Adipose tissue (tissue), 3 donors: ENCODE data around the gene IL4I1. TPM values are rescaled to one million over a fixed set of nuclear protein-coding genes. Genes with fewer than 3 reads are reported as not detected.

ENCODE experiments used
- H3K27ac ChIP-seq: one replicate; pipeline ENCODE4 v1.5.1; 2013; ENCODE audit warnings: low read depth, low read length
- WGBS, 3 donors: extraction: QIAGEN DNeasy Blood & Tissue Kit; methylation state at CpG; one replicate each; pipeline ENCODE4 v1.1.7; 2013; 5-methylcytosine and 5-hydroxymethylcytosine counted together
- polyA plus RNA-seq, 3 donors: library from polyadenylated mRNA; stranded (reverse); fragments of 200-250 nt; gene quantifications; one replicate each; pipeline ENCODE4 v1.2.3, GENCODE V29; 2013
- donor health status: healthy with polysubstance abuse.
- donor health status: Bipolar disorder and iron deficiency.
- donor health status: healthy.

IL4I1 gene
- polyA plus RNA-seq, 3 donors, result 0.63 to 1.5 TPM; not detected in 1

DNA sequence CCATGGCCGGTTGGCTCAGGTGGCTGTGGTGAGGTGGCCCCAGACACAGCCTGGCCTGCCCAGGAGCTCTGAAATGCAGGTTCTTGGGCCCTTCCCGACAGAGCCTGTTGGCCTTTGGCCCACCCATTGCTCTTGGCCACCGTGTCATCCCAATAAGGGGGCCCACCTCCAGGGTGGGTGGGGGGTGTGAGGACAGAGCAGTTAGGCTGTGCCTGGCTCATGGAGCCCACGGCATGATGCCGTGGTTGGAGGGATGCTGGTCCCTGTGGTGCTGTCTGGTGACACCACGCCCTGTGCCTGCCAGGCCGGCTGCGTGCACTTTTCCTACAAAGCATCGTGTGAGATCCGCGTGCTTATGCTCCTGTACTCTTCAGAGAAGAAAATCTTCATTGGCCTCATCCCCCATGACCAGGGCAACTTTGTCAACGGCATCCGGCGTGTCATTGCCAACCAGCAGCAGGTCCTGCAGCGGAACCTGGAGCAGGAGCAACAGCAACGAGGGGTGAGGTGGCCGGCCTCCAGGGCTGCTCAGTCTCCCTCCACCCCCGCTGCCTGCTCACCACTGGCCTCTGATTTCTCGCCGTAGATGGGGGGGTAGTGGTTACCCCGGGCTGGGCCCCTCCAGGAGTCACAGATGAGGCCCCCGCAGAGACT lies 36.9 kb downstream of the IL4I1 start:
- no peak overlapping the region for H3K27ac ChIP-seq
- WGBS, 3 donors, result 81 to 87% (median 84%) methylated on average over 22 of the region's 22 CpGs

DNA sequence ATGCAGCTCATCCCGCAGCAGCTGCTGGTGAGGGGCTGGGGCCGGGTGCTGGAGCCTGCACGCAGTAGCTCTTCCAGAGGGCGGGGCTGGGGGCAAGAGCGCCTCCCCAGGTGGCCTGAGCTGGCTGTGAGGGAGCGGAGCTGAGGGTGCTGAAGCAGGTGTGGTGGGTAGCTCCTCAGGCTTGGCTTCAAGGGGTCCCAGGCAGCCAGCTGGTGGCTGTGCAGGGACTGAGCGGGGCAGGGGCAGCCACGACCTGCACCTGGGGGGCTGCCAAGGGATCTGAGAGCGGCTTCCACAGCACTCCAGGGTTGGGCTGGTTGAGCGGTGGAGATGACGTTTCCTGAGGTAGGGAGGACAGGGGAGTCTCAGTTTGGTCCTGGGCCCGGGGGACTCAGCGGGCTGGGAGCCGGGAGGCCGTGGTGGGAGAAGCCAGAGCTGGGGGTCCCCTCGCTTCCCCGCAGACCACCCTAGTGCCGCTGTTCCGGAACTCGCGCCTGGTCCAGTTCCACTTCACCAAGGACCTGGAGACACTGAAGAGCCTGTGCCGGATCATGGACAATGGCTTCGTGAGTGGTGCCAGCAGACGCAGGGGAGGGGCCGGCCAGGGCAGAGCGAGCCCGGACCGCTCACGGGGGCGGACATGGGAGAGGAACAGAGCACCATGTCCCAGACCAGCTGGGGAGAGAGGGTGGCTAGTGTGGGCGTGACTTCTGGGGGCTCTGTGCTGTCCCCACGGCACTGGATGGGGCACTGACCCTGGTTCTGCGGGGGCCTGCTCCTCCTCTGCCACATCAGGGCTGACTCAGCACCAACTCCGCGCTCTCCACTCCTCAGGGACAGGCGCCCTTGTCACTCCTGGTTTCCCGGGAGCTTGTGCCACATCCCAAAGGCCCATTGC lies 38.4 kb downstream of the IL4I1 start:
- 88 to 89% (median 88%) methylated on average over 36 to 37 of the region's 37 CpGs for WGBS, 3 donors
- H3K27ac ChIP-seq, result no peak overlapping the region

DNA sequence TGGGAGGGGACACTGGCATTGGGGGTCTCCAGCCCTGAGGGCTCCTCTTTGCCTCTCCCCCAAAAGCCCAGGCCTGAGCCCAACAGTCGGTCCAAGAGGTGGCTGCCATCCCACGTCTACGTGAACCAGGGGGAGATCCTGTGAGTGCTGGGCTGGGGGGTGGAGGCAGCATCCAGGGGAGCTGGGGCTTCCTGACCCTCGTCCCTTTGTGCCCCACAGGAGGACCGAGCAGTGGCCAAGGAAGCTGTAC lies 38.9 kb downstream of the IL4I1 start:
- H3K27ac ChIP-seq, result no peak overlapping the region
- WGBS, 3 donors, result 82 to 87% (median 83%) methylated on average over 4 to 5 of the region's 5 CpGs

DNA sequence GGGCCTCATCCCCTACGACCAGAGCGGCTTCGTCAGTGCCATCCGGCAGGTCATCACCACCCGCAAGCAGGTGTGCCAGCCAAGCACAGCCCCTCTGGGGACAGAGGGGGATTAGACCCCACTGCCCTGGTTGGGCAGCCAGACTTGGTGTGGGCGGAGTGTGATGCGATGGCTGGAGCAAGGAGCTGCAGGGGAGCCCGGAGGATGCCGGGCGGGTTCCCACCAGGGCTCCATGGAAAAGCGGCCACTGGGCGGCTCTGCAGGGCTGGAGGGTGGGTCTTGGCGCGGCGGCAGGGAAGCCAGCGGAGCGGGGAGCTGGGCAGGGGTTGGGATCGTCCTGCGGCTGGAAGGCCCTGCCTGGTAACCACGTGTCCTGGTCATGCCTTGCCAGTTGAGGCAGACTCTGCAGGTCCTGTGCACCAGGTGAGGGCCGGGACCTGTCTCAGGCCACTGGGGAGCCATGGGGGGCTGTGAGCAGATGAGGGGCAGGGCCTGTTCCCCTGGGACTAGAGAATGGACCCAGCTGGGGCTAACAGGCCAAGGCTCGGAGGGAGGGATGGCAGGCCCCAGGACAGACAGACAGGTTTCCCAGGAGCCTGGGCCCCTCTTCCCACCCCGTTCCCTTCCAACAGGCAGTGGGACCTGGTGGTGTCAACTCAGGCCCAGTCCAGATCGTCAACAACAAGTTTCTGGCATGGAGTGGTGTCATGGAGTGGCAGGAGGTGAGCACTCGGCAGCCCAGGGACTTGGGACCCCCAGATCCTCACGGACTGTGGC lies 39.4 kb downstream of the IL4I1 start:
- H3K27ac ChIP-seq, result no peak overlapping the region
- 91 to 93% (median 91%) methylated on average over 23 to 26 of the region's 26 CpGs for WGBS, 3 donors

DNA sequence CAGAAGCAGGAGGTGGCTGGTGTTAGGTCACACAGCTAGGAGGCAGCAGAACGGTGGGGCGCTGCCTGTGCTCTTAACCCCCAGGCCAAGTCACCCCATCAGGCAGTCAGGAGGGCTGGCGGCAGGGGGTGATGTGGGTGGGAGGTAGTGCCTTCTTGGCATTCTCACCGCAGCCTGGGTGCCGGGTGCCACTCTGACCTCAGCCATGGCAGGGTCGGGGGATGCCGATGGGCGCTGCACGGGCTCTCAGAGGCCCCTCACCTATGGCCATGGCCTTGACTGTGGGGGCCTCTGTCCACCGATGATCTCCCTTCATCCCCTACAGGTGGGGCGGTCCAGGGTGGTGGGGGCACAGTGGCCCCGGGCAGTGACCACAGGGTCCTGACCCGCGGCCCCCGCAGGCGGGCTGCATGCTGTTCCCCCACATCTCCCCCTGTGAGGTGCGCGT lies 40.1 kb downstream of the IL4I1 start:
- no peak overlapping the region for H3K27ac ChIP-seq
- 88 to 92% (median 92%) methylated on average over 17 to 18 of the region's 18 CpGs for WGBS, 3 donors

DNA sequence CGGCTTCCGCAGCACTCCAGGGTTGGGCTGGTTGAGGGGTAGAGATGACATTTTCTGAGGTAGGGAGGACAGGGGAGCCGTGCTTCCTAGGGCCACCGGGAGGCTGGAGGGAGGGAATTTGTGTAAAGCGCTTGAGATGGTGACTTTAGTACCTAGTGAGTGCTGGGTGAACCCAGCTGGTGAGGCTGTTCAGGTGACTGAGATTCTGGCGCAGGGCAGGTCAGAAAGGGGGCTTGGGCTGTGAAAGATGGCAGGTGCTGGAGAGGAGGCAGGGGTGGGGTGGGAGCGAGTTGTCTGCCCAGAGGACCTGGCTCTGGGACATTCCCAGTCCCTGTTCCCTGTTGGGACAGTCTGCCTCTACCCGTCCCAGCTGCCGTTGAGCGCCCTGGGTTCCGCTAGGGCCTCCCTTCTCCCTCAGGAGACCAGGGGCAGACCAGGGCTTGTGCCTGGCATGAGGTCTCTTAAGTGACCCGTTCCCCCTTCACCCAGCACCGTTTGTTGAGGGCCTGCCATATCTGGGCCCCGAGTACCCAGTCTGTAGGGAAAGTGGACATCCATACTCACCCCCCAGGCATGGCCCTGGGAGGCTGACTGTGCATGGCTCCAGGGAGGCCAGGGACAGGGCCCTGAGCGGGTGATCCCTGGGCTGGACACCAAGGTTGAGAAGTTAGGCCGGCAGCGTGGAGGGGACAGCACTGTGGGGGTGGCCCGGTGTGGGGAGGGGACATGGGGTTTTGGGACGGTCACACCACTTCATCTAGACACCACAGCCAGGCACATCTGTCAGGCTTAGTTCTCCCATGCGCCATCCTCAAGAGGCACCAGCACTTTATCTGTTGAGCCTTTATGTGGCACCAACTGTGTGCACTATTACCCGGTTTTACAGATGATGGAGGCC lies 40.8 kb downstream of the IL4I1 start:
- no peak overlapping the region for H3K27ac ChIP-seq
- WGBS, 3 donors, result 78 to 86% (median 81%) methylated on average over 21 of the region's 21 CpGs

DNA sequence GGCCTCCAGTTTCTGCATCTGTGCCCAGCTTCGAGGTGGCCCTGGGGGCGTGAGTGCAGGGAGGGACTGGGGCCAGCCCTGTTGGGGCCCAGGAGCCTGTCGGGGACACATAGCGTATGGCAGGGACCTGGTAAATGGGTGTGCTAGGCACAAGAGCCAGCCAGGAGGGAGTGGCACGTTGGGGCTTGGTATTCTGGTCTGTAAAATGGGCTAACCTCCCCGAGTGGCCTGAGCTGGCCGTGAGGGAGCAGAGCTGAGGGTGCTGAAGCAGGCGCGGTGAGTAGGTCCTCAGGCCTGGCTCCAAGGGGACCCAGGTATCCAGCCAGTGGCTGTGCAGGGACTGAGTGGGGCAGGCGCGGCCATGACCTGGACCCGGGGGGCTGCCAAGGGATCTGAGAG lies 41.4 kb downstream of the IL4I1 start:
- 91 to 92% (median 91%) methylated on average over 12 of the region's 12 CpGs for WGBS, 3 donors
- no peak overlapping the region for H3K27ac ChIP-seq

DNA sequence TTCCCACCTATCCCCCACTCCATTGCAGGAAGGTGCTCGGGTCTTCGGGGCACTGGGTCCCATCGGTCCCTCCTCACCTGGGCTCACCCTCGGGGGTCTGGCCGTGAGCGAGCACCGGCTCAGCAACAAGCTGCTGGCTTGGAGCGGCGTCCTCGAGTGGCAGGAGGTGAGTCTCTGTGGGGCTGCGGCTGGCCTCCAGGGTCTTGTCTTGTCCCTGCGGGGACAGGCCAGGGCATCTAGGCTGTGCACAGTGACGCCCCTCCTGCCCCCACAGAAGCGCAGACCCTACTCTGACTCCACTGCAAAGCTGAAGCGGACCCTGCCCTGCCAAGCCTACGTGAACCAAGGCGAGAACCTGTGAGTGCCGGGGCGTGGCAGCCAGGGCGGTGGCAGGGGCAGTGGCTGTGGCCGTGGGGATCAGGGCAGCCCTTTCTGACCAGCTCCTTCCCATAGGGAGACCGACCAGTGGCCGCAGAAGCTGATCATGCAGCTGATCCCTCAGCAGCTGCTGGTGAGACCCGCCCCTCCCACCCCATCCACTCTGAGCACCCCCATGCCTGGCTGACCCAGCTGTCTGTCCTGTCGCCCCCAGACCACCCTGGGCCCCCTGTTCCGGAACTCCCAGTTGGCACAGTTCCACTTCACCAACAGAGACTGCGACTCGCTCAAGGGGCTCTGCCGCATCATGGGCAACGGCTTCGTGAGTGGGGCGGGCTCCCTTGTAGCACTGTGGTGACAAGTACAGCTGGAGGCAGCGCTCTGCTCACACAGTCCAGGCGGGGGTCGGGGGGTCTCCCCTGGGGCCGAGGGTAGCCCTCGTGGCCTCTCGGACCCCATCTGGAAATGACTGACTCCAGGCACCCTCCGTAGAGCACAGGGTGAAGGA lies 42.1 kb downstream of the IL4I1 start:
- 87 to 88% (median 88%) methylated on average over 35 to 39 of the region's 39 CpGs for WGBS, 3 donors
- H3K27ac ChIP-seq, result no peak overlapping the region

DNA sequence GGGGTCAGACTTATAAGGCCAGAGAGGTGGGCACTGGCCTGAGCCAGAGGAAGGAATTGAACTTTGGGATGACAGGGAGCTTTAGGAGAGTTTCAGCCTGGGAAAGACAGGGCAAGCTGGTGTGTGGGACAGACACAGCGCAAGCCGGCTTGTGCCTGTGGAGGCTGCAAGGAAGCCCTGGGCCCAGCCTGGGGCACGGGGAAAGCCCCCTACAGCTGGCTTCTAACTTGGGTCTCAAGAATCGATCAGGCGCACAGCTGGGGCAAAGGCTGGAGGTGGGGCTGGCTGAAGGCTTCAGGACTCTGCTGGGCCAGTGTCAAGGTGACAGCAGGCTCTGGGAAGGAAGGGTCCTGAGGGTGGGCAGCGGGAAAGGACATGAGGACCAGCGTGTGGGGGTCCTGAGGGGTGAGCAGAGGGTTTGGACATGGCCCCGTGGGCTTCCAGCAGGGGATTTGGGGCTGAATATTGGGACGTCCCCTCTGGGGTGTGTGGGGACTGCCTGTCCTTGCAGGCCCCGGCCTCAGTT lies 42.8 kb downstream of the IL4I1 start:
- WGBS, 3 donors, result 80 to 91% (median 88%) methylated on average over 9 to 10 of the region's 10 CpGs
- no peak overlapping the region for H3K27ac ChIP-seq

DNA sequence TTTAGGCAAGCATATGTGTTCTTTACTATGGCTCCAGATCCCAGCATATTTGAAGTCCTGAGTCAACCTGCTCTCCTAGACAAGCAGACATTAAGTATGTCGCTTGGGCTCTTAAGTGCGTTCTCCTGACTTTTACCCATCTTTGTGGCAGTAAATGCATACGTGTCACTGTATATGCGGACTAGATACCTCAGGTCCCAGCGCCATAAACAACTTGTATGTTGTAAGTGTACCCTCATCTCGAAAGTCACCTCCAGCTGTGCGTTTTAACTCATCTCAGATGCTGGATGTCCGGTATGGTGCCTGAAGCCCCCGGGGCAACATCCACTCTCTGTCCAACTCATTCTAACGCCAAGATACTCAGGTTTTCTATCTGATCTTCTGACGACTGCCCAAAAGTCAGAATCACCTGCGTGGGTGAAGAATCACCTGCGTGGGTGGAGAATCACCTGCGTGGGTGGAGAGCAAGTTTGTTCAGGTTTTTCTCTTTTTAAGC lies 44.0 kb downstream of the IL4I1 start:
- no peak overlapping the region for H3K27ac ChIP-seq
- 67 to 81% (median 77%) methylated on average over 14 of the region's 14 CpGs for WGBS, 3 donors

DNA sequence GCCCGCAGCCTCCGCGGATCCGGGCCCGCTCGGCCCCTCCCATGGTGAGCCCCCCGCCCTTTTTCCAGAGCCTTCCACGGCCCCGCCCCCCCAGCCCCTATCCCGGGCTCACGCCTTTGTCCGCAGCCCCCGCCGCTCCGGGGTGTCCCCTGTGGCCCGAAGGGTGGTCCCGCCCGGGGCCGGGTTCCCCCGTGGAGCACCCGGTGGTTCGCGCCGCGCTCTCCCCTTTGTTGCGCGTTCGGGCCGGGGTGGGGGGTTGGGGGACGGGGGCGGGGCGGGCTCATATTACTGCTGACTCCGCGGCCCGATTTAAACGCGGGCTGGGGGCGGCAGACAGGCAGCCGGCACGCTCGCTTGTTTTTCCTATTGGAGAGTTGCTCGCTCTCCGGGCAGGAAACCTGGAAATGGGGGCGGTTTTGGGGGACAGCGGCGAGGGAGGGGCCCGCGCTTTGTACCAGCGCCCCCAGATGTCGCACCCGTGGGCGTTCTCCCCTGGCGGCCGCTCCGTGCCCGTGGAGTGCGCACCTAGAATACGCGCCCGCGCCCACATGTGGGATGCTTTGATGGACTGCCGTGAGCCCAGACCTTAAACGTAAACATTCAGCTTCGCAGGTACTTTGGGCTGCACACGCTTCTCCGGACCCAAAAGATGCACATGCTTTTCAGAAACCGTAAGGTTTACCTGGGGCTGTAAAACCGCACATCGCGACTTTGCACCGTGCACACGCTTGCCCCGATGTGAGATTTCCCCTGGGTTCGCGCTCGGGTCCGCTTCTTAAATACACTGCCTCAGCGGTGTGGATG lies 45.0 kb downstream of the IL4I1 start:
- peak overlapping the region; percentile 3 for H3K27ac ChIP-seq
- WGBS, 3 donors, result 2 to 3% (median 2%) methylated on average over 57 to 76 of the region's 78 CpGs

DNA sequence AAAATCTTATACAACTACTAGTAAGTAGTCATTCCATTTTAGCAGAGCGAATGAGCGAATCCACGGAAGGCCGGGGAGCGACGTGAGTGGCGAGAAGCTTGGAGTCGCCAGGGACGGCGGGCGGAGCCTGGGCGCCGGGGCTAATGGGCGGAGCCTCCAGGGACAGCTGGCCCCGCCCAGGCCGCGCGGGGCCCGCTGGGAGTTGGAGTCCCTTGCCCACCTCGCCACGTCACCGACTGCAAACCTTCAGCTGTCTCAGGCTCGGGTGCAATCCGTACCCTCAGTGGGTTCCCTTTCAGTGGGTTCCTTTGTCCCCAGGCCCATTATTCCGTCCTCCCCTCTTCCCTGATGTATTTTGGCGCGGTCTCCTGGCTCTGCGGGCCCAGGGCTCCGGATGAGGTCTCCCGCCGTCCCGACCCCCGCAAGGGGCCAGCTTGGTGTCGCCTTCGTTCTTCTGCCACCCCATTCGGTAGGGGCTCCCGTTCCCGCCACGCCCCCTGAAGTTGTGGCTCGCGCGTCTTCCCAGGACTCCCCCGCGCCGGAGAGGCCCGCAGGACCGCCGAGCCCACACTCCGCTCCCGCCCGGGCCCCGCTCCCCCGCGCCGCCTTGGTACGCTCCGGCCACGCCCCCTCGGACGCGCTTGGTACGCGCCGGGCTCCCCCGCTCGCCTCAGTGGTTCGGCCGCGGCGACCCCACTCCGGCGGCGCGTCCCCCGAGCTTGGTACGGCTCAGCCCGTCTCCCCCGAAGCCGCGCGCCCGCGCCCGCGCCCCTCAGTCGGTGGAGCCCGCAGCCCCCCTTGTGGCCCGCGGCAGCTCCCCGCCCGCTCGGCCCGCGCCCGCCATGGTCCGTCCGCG lies 46.0 kb downstream of the IL4I1 start, which contains the start of gene PTOV1:
TSS of gene PTOV1 (plus strand) at position 673 of the 856 bp plus-strand sequence.
- 0 to 1% (median 1%) methylated on average over 71 to 98 of the region's 98 CpGs for WGBS, 3 donors
- peak within 1 kb of the TSS; percentile 93 for H3K27ac ChIP-seq

DNA sequence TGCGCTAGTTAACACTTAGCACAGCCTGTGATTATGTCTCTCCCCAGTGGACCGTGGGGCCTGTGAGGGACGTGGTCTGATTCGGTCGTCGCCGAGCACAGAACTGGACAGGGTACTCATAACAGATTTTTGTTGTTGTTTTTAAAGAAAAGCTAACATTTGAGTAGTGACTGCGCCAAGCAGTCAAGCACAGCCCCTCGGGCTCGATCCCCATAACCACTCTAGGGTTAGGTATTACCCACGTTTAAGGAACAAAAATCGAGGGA lies 46.5 kb downstream of the IL4I1 start:
- WGBS, 3 donors, result 50 to 63% (median 63%) methylated on average over 12 of the region's 12 CpGs
- H3K27ac ChIP-seq, result no peak overlapping the region

DNA sequence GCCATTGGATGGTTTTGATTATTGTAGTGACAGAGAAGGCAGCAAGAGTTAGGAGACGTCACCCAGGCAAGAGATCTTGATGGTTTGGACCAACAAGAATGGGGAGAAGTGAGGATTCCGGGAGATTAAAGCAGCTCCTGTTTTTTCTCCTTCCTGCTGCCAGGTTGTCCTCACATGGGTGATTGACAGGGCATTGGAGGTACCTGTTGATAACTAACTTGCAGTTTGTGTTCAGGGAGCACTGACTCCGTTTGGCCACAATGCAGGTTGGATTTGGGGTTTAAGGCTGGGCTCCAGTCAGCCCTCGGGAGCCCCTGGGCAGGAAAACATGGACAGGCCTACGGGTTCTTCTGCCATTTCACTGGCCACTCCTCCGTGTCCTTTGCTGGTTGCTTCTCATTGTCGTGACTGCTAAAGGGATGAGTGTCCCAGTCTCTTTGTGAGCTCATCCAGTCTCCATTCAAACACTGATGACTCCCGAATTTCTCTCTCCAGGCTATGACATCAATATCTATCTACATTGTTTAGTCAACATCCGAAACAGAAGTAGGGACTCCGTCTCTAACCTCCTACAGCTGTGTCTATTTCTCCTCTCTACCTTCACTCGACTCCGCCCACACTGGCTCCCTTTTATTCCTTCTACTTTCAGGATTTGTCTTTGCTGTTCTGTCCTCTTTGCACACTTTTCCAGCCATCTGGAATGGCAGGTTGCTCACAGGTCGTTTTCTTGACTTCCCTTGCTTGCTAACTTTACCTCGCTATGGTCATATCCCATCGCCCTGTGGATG lies 47.1 kb downstream of the IL4I1 start:
- 91% methylated on average over 15 of the region's 15 CpGs for WGBS, 3 donors
- no peak overlapping the region for H3K27ac ChIP-seq

DNA sequence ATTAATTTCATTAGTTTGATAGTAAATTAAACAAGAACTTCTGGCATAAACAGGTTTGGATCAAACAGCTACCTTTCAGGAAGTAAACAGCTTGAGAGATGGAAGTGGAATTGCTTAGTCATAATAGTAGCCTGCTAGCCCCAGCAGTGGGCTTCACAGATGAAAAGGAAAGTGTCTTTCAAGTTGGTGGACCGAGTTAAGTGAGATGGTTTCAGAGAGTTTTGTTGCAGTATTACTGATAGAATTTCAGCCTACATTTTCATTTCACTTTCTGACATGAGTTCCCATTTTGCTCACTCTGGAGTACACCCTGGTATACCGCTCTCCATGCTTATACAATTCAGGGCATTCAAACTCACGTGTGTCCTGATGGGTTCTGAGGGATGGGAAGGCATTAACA lies 47.7 kb downstream of the IL4I1 start:
- WGBS, 3 donors, result 84 to 98% (median 95%) methylated on average over 3 of the region's 3 CpGs
- no peak overlapping the region for H3K27ac ChIP-seq
